ENCODE data around the gene CRELD2. TPM values are rescaled to one million over a fixed set of nuclear protein-coding genes. Genes with fewer than 3 reads are reported as not detected.

The CRELD2 gene
- total and polyA plus RNA-seq, 8 donors: 37.2 to 61.9 (median 54.1) TPM

- no peaks in the 10 kb centered on the region for H3K9me3 ChIP-seq
- no peak overlapping the region for H3K4me3 ChIP-seq
- ATAC-seq (no peak), DNase-seq (no peak), FAIRE-seq (no peak)
- TF ChIP-seq CTCF (IDR thresholded peaks at IDR 0.05): no peak
- H3K4me1 ChIP-seq: peaks cover 0 to 3% (median 0%) of the 10 kb centered on the region in 3 donors
- H3K36me3 ChIP-seq: no peaks in the 10 kb centered on the region
- intact Hi-C loops (cut with DNase I): no loop called here
- H3K27ac ChIP-seq: no peak overlapping the region
- no peaks in the 10 kb centered on the region for H3K27me3 ChIP-seq
- WGBS, 2 donors: 79 to 84% methylated on average over 20 of the region's 20 CpGs
Measured at GRCh38 chr22:49880281-49880680, 38.2 kb upstream of the CRELD2 start.

GRCh38 chr22:49881856-49882255, 36.6 kb upstream of the CRELD2 start:
- FAIRE-seq (no peak), DNase-seq (no peak), ATAC-seq (no peak)
- H3K27ac ChIP-seq: no peak overlapping the region
- no peak overlapping the region for H3K4me3 ChIP-seq
- no peaks in the 10 kb centered on the region for H3K4me1 ChIP-seq
- no peaks in the 10 kb centered on the region for H3K27me3 ChIP-seq
- peaks cover 0 to 12% (median 5%) of the 10 kb centered on the region in 3 donors for H3K36me3 ChIP-seq
- intact Hi-C loops (cut with DNase I): no loop called here
- TF ChIP-seq CTCF (IDR thresholded peaks at IDR 0.05): no peak
- 95 to 97% methylated on average over 2 of the region's 2 CpGs for WGBS, 2 donors
- H3K9me3 ChIP-seq: no peaks in the 10 kb centered on the region

- H3K4me1 ChIP-seq: no peaks in the 10 kb centered on the region
- no peak for FAIRE-seq
- TF ChIP-seq CTCF (IDR thresholded peaks at IDR 0.05): no peak
- H3K27me3 ChIP-seq: no peaks in the 10 kb centered on the region
- H3K27ac ChIP-seq: no peak overlapping the region
- no peak for ATAC-seq
- H3K9me3 ChIP-seq: no peaks in the 10 kb centered on the region
- DNase-seq: no peak
- H3K36me3 ChIP-seq: peaks cover 0 to 17% (median 5%) of the 10 kb centered on the region in 3 donors
- no peak overlapping the region for H3K4me3 ChIP-seq
- WGBS, 2 donors: 88 to 91% methylated on average over 21 of the region's 21 CpGs
- intact Hi-C loops (cut with DNase I): no loop called here
Measured at GRCh38 chr22:49882519-49883293, 35.7 kb upstream of the CRELD2 start.

- Histone ChIP-seq H3K27me3 (no peaks in the 10 kb centered on the region), H3K27ac (no peak overlapping the region), H3K36me3 (peaks cover 0 to 17% (median 5%) of the 10 kb centered on the region in 3 donors), H3K9me3 (no peaks in the 10 kb centered on the region), H3K4me3 (no peak overlapping the region), H3K4me1 (no peaks in the 10 kb centered on the region)
- ATAC-seq (no peak), DNase-seq (no peak), FAIRE-seq (no peak)
- intact Hi-C loops (cut with DNase I): no loop called here
- WGBS, 2 donors: 95 to 96% methylated on average over 4 of the region's 4 CpGs
- no peak for TF ChIP-seq CTCF (IDR thresholded peaks at IDR 0.05)
Measured at GRCh38 chr22:49883294-49883640, 35.2 kb upstream of the CRELD2 start.

GRCh38 chr22:49884075-49884474, 34.4 kb upstream of the CRELD2 start:
- no peak overlapping the region for H3K4me3 ChIP-seq
- TF ChIP-seq CTCF (IDR thresholded peaks at IDR 0.05): no peak
- H3K27ac ChIP-seq: no peak overlapping the region
- ATAC-seq (no peak), FAIRE-seq (no peak), DNase-seq (no peak)
- intact Hi-C loops (cut with DNase I): no loop called here
- WGBS, 2 donors: 96% methylated on average over 20 of the region's 20 CpGs
- H3K4me1 ChIP-seq: no peaks in the 10 kb centered on the region
- no peaks in the 10 kb centered on the region for H3K27me3 ChIP-seq
- H3K36me3 ChIP-seq: peaks cover 0 to 17% (median 5%) of the 10 kb centered on the region in 3 donors
- H3K9me3 ChIP-seq: no peaks in the 10 kb centered on the region

Measured in pancreas (tissue), 10 donors.